ENCODE measurements around the gene DNM3.

DNA sequence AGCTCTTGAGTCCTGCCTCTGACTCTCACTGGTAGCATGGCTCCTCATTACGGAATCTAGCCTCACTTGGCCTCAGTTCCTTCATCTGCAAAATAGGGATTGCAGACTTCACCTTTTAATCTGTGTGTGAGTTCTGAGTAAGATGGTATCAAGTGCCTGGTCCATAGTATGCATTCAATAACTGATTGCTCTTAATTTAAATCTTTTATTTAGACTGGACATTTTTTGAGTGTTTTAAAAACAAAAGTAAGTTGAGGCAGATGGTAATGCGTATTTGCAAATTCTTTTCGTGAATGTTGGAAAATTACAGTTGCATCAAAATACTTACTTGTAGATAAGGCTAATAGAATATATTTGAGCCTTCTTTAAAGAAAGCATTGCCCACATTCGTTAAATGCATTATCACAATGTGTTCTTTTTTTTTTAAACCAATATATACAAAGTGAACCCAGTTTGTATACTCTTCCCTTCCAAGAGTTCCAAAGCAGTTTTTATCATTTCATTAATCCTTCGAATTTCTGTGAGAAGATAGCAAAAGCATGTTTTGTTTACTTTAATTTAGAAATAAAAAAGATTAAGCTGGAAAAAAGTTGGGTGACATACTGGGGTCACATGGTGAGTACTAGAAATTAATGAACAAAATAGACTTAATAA, 8.1 kb downstream of the DNM3 start:
- TF ChIP-seq POLR2AphosphoS5 (IDR thresholded peaks at IDR 0.05; ENCODE audit: borderline replicate concordance, low read depth, low read length): no peak
- no peak for TF ChIP-seq EZH2 (IDR thresholded peaks at IDR 0.05)

Measured in SK-N-MC (cell line).